NCI-H2227 (cell line): ENCODE data around the gene ZNF511.
"Not testable (repeated sequence)": the region's sequence is repeated elsewhere in the genome, so short reads cannot be mapped to it uniquely, and the experiment has no call there.

Source experiments
- DNase-seq: peaks from one replicate; lab custom pipeline; 2025; ENCODE audit not compliant: unreplicated experiment; lab: John Stamatoyannopoulos, UW

Gene ZNF511

DNA sequence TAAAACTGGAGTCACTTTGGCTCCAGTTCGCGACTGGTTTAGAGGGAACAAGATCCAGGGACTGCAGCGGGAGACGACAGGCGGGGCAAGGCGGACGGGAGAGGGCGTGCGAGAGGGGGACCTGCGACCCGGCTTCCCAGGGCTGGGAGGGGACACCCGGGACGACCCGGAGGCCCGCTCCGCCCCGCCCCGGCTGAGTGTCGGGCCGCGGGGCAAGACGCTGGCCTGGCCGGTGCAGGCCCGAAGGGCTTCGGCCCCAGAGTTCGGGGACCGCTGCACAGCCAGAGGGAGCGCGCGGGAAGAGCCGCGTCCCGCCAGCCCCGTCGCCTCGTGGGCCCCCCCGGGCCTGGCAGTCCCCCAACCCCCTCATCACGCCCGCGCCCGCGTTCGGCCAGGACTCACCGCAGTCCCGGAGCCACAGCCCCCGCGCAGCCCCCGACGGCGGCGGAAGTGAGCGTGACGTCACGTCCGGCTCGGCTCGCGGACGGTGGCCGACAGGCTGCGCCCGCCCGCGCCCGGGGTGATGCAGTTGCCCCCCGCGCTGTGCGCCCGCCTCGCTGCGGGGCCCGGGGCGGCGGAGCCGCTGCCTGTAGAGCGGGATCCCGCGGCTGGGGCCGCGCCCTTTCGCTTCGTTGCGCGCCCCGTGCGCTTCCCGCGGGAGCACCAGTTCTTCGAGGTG is at the start of gene ZNF511, which contains the start of gene TUBGCP2:
TSS of gene ZNF511 (plus strand) at position 494 of the 679 bp plus-strand sequence. CDS start at position 524, 30 bp downstream.
TSS of gene TUBGCP2 (minus strand) at position 452 of the 679 bp plus-strand sequence. CDS start 5,931 bp downstream, outside the sequence.
- DNase-seq = peak; percentile 89

DNA sequence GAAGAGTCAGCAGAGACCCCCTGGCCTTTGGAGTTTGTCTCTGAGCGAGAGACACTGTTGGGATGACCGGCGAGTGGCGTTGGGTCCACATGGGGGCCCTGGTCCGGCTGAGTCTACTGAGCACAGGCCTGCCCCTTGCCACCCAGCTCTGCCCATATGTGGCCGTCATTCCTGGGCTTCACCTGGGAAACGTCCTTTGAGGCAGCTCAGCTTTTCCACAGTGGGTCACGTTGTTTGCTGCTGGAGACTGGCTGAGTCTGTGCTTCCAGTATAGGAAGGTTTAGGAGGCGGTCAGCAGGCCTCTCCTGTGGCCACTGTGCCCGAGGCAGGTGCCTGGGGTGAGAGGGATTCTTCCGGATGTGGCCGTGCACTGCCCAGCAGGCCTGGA is 49.1 kb upstream of the ZNF511 start:
- DNase-seq = no peak

- DNase-seq = peak; percentile 34
Observed at GRCh38 chr10:133260895-133261725, 47.6 kb upstream of the ZNF511 start.

DNA sequence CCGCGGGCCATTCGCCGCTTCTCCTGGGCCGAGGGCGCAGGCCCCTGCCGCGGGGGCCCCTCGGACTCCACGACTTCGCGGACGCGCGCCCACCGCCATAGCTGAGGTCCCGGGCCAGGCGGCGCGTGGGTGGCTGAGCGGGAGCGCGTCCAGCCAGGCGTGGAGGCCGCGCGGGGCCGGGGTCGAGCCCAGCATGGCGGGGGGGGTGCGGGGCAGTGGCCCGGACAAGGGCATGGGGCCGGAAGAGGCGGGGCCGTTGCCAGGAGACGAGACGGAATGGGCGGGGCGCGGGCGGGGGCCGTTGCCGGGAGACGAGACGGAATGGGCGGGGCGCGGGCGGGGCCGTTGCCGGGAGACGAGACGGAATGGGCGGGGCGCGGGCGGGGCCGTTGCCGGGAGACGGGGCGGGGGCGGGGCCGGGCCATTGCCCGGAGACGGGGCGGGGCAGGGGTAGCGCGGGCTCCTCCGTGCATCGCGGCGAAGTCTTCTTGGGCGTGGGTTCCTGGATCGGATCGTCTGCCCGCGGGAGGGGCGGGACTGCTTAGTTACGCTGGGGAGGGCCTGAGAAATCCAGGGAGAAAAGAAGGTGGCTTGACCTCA is 46.9 kb upstream of the ZNF511 start:
- peak; percentile 80 for DNase-seq

- peak; percentile 6 for DNase-seq
Observed at GRCh38 chr10:133262696-133263095, 46.0 kb upstream of the ZNF511 start.

- DNase-seq = no peak
Observed at GRCh38 chr10:133263674-133264073, 45.0 kb upstream of the ZNF511 start.

DNA sequence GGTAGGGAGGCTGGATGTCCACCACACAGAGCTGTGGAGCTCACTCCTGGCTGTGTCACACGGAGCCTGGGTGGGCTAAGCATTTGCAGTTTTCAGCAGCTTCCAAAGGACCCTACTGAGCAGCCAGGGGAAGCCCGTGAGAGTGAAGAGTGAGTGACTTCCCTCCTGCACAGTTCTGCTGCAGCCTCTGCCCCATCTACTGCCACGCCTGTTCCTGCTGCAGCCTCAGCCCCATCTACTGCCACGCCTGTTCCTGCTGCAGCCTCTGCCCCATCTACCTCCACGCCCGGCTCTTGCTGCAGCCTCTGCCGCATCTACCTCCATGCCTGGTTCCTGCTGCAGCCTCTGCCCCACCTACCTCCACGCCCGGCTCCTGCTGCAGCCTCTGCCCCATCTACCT is 44.3 kb upstream of the ZNF511 start:
- DNase-seq = no peak

GRCh38 chr10:133265052-133265451 is 43.7 kb upstream of the ZNF511 start:
- not testable (repeated sequence) for DNase-seq

GRCh38 chr10:133266056-133266795 is 42.5 kb upstream of the ZNF511 start:
- no peak for DNase-seq

DNA sequence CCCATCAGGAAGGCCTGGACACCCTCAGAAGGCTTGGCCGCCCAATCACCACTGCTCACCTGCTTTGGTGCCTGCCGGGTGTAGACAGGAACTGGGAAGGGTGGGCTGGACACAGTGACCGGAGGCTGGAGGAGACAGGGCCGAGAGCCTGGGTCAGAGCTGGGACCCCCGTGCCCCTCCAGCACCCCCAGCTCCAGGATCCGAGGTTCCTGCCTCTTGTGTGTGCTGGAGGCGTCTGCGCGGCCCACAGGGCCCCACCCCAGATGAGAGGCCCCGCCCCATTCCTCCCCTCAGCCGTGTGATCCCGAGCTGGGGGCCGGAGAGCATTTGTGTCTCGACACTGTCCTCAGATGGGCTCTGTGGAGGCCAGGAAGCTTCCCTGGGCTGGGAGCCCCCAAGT is 41.4 kb upstream of the ZNF511 start:
- DNase-seq = no peak

GRCh38 chr10:133267829-133268228 is 40.9 kb upstream of the ZNF511 start:
- DNase-seq = no peak

- no peak for DNase-seq
Observed at GRCh38 chr10:133268532-133268931, 40.2 kb upstream of the ZNF511 start.

DNA sequence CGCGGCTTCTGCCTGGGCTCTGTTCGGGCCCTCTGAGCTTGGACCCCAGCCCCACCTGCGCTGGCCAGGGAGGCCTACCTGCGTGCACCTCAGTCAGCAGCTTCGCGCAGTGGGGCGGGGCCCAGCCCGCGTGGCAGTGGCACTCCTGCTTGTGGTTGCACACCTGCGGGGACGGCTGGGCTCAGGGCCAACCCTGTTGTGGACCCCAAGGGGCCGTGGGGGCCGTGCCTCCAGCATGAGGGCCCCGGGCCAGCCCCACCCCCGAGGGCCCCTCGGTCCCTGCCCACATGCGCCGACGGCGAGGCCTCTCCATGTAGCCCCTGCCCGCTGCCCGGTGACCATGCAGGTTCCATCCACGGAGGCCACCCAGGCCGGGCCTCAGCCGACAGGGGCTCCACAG is 39.3 kb upstream of the ZNF511 start:
- no peak for DNase-seq

GRCh38 chr10:133270204-133270603 is 38.5 kb upstream of the ZNF511 start:
- no peak for DNase-seq

DNA sequence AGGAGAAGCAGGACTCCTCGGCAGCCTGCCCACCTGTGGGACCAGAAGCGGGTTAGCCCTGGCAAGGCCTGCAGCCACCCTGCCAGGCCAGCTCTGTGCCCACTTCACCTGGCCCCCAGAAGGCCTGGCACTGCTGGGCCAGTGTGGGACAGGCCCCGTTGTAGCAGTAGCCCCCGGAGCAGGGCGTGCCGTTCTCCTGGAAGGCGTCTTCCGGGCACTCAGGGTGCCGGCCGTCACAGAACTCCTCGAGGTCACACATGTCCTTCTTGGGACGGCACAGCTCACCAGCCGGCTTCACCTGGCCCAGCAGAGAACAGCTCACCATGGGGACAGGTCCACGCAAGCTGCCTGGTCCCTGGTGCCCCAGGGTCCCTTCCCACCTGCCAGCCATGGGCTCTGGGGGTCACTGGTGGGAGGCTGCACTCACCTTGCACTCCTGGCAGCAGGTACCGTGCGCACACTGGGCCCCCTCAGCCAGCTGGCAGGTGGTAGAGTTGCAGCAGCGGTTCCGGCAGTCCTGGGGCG is 37.9 kb upstream of the ZNF511 start:
- no peak for DNase-seq

GRCh38 chr10:133271521-133272300 is 37.0 kb upstream of the ZNF511 start:
- DNase-seq = no peak

DNA sequence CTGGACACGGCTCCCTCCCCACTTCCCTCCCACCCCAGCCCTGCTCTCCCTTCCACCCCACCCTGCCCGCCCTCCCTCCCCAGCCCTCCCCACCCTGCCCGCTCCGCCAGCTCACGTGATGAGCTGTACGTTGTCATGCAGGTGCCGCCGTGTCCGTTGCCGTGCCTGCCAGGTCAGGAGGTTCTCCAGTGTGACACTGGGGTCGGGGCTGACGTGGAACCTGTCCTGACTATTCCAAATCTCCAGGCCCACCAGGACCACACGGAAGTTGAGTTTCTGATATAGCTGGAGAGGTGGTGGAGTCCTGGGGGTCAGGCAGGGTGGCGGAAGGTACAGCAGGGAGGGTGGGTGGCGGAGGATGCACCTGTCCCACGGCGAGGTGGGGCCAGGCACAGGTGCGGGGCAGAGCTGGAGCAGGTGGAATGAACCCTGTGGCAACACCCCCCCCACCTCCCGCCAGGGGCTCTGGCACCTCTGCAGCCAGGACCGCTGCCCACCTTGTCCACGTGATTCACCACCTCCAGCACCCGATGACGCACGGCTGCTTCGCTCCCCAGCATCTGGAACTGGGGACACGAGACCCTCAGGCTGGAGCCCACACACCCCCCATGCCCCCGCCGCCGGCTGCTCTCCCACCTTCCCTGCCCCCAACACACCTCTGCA is 36.3 kb upstream of the ZNF511 start:
- DNase-seq = no peak

- DNase-seq = no peak
Observed at GRCh38 chr10:133272964-133273420, 35.7 kb upstream of the ZNF511 start.

DNA sequence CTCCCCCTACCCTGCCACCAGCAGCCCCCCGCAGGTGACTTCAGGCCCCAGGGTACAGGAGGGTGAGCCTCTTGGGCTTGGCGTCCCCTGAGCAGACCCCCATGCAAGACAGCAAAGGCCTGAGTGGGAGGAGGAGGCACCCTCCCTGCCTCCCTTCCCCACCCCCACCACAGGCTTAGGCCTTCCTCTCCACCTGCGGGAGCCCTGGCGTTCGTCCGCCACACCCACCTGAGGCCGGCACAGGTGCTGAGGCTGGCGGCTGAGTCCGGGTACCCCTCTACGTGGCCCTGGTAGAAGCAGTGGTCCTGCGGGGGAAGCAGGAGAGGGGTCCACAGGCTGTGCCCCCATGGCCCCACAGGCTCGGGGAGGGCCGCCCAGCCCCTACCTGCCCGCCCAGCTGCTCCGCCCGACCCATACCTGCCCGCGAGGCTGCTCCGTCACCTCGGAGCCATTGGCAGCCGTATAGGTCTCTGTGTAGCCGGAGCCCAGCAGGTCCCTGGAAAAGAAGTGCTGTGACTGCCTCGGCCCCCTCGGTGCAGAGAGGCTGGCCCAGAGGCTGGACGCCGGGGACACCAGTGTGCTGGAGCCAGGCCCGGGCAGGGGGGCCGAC is 35.1 kb upstream of the ZNF511 start:
- no peak for DNase-seq
